ENCODE results near the gene FTMT.
"Not testable (repeated sequence)": the region's sequence is repeated elsewhere in the genome, so short reads cannot be mapped to it uniquely, and the experiment has no call there.

The FTMT gene

GRCh38 chr5:121851643-121852574, at the start of gene FTMT:
Gene FTMT, plus strand, starts transcription at chr5:121851882. Its CDS starts 82 bp downstream, at chr5:121851964.
- ATAC-seq: peak; percentile 66
- no peak within 1 kb of the TSS for H3K27ac Mint-ChIP-seq

GRCh38 chr5:121805251-121805650, 46.4 kb upstream of the FTMT start:
- H3K27me3 Mint-ChIP-seq, ATAC-seq, H3K4me1 Mint-ChIP-seq, H3K27ac Mint-ChIP-seq, DNase-seq, H3K4me3 Mint-ChIP-seq: not testable (repeated sequence)
- peaks cover 4 to 26% of the 10 kb centered on the region in 2 donors for H3K9me3 Mint-ChIP-seq

More at GRCh38 chr5:121851643-121852574, at the start of gene FTMT:
- Mint-ChIP-seq H3K27me3 (no peaks in the 10 kb centered on the region), H3K4me1 (no peaks in the 10 kb centered on the region), H3K9me3 (no peaks in the 10 kb centered on the region), H3K4me3 (no peak within 1 kb of the TSS)
- no peak for DNase-seq

DNA sequence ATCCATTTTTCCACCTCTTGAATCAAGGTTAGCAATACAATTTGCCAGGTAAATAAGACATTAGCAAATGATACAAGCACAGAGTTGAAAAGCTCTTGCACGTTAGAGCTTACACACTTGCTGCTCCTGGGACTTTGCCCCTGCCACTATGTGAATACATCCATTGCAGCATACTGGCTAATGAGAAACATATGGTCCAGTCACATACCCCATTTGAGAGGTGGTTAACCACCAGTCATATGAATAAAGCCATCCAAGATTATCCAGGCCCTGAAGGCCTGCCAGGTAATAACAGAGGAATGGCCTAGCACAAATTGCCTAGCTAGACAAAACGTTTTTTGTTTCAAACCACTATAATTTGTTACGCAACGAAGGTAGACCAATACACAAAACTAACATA, 45.8 kb upstream of the FTMT start:
- H3K27me3 Mint-ChIP-seq: no peaks in the 10 kb centered on the region
- H3K4me1 Mint-ChIP-seq: no peaks in the 10 kb centered on the region
- peaks cover 7 to 31% of the 10 kb centered on the region in 2 donors for H3K9me3 Mint-ChIP-seq
- no peak for DNase-seq
- ATAC-seq: no peak
- no peak overlapping the region for H3K4me3 Mint-ChIP-seq
- no peak overlapping the region for H3K27ac Mint-ChIP-seq

DNA sequence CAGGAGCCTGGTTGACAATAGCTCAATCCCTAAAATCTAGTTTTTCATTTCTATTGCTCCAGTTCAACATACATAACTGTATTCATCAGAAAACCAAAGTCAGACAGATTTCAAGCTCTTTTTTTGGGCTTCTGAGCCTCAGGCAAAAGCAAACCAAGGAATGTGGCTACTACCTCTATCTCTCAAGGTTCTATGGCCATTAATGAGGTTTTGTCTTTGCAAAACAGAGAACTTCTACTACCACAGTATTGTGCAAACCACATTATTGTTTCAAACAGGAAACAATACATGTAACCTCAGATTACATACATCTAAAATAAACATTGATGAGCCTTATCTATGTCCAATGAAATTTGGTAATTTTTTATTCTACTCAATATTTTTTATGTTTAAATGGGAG, 35.5 kb upstream of the FTMT start:
- Mint-ChIP-seq H3K4me1 (no peaks in the 10 kb centered on the region), H3K9me3 (peaks cover 17 to 18% of the 10 kb centered on the region in 2 donors), H3K27me3 (no peaks in the 10 kb centered on the region), H3K4me3 (no peak overlapping the region), H3K27ac (no peak overlapping the region)
- no peak for DNase-seq
- ATAC-seq: no peak

- H3K9me3 Mint-ChIP-seq: peaks cover 0 to 5% of the 10 kb centered on the region in 2 donors
- DNase-seq (no peak), ATAC-seq (no peak)
- no peaks in the 10 kb centered on the region for H3K27me3 Mint-ChIP-seq
- no peaks in the 10 kb centered on the region for H3K4me1 Mint-ChIP-seq
- no peak overlapping the region for H3K27ac Mint-ChIP-seq
- no peak overlapping the region for H3K4me3 Mint-ChIP-seq
Observed at GRCh38 chr5:121819682-121820261, 31.9 kb upstream of the FTMT start.

DNA sequence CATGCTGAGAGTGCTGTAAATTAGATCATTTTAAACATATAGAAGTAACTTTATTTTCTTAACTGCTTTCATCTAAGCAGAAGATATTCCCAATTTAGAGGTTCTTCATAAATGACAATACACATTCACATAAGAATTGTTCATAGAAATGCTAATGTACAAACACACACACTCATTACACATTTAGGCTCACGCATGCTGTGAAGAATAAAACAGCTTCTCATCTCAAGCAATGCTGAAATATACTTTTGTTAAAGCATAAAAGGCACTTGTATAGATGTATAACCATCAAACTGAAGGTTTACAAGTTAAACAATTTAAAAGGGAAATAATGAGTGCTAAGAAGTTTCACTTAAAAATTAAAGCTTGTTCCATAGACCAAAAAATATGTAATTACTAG, 18.1 kb upstream of the FTMT start:
- Mint-ChIP-seq H3K27ac (no peak overlapping the region), H3K4me1 (no peaks in the 10 kb centered on the region), H3K4me3 (no peak overlapping the region), H3K27me3 (no peaks in the 10 kb centered on the region), H3K9me3 (peaks cover 8% of the 10 kb centered on the region in 2 donors)
- DNase-seq (no peak), ATAC-seq (no peak)

- ATAC-seq (no peak), DNase-seq (no peak)
- Mint-ChIP-seq H3K27ac (no peak overlapping the region), H3K27me3 (no peaks in the 10 kb centered on the region), H3K9me3 (peaks cover 7 to 8% of the 10 kb centered on the region in 2 donors), H3K4me1 (no peaks in the 10 kb centered on the region), H3K4me3 (no peak overlapping the region)
Observed at GRCh38 chr5:121834021-121834420, 17.7 kb upstream of the FTMT start.

- no peak overlapping the region for H3K4me3 Mint-ChIP-seq
- H3K27me3 Mint-ChIP-seq: no peaks in the 10 kb centered on the region
- no peak overlapping the region for H3K27ac Mint-ChIP-seq
- ATAC-seq (no peak), DNase-seq (no peak)
- H3K9me3 Mint-ChIP-seq: peaks cover 0 to 9% of the 10 kb centered on the region in 2 donors
- H3K4me1 Mint-ChIP-seq: no peaks in the 10 kb centered on the region
Observed at GRCh38 chr5:121841892-121842291, 9.8 kb upstream of the FTMT start.

- Mint-ChIP-seq H3K27ac (no peak overlapping the region), H3K4me3 (no peak overlapping the region), H3K9me3 (no peaks in the 10 kb centered on the region), H3K4me1 (no peaks in the 10 kb centered on the region), H3K27me3 (no peaks in the 10 kb centered on the region)
- ATAC-seq: no peak
- no peak for DNase-seq
Observed at GRCh38 chr5:121850272-121850671, 1.4 kb upstream of the FTMT start.

DNA sequence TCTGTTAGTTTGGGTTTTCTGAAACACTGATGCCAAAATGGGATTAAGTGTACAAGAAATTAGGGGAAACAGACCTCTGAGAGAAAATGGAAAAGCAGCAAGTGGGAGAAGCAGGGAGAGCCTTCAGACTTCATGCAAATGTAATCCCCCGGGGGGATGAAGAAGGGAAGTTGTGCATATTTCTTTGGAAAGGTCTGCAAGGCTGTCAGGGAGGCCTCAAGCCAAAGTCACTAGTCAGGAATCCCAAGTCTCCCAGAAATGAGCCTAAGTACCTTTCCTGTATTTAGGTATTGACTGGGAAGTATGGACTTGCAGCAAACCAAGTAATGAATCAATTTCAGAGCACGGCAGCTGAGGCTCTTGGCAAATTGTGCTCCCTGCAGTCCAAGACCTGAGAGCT, 2.2 kb downstream of the FTMT start:
- ATAC-seq: no peak
- H3K27ac Mint-ChIP-seq: no peak overlapping the region
- no peaks in the 10 kb centered on the region for H3K27me3 Mint-ChIP-seq
- H3K4me3 Mint-ChIP-seq: no peak overlapping the region
- H3K4me1 Mint-ChIP-seq: no peaks in the 10 kb centered on the region
- no peaks in the 10 kb centered on the region for H3K9me3 Mint-ChIP-seq
- no peak for DNase-seq

DNA sequence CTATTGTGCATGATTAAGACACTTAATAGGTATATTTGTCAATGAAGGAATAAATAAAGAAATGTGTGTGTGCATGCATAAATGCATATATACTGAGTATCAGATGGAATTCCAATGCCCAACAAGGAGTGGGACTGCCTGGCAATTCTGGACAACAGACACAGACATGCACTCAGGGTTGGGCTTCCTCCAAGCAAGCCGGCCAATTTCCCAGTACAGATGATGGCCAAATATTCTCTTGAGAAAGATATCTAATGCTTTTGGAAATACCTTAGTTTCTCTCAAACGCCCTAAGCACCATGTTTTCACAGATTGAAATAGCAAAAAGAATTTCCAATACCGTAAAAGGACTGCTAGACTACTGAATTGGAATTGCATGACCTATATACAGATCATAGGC, 11.1 kb downstream of the FTMT start:
- no peak overlapping the region for H3K27ac Mint-ChIP-seq
- H3K27me3 Mint-ChIP-seq: no peaks in the 10 kb centered on the region
- H3K9me3 Mint-ChIP-seq: no peaks in the 10 kb centered on the region

GRCh38 chr5:121863753-121864285, 12.1 kb downstream of the FTMT start:
- Mint-ChIP-seq H3K27me3 (no peaks in the 10 kb centered on the region), H3K9me3 (no peaks in the 10 kb centered on the region), H3K4me1 (no peaks in the 10 kb centered on the region), H3K27ac (no peak overlapping the region), H3K4me3 (no peak overlapping the region)
- DNase-seq: no peak
- no peak for ATAC-seq

More for the DNA sequence above, 11.1 kb downstream of the FTMT start:
- Mint-ChIP-seq H3K4me1 (no peaks in the 10 kb centered on the region), H3K4me3 (no peak overlapping the region)
- DNase-seq: no peak
- no peak for ATAC-seq

- H3K27me3 Mint-ChIP-seq: no peaks in the 10 kb centered on the region
- H3K9me3 Mint-ChIP-seq: no peaks in the 10 kb centered on the region
- H3K27ac Mint-ChIP-seq: no peak overlapping the region
- ATAC-seq (no peak), DNase-seq (no peak)
- H3K4me1 Mint-ChIP-seq: no peaks in the 10 kb centered on the region
- H3K4me3 Mint-ChIP-seq: no peak overlapping the region
Observed at GRCh38 chr5:121867403-121867802, 15.7 kb downstream of the FTMT start.

DNA sequence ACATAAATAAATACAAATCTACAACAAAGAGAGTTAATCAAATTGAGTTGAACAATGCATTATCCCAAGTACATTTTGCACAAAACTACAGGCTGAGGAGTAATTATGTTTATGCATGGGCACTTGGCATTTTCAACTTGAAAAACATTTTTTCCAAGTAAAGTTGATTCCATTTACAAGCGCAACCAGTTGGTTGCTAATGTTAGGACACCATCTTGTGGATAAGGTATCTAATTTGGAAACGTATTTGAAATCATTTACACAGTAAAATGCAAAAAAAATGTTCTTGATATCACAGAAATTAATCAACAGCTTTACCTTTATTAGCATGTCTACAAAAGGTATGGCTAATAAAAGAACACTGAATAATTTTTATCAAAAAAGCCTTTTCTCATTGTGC, 18.8 kb downstream of the FTMT start:
- DNase-seq (no peak), ATAC-seq (no peak)
- Mint-ChIP-seq H3K4me3 (no peak overlapping the region), H3K4me1 (no peaks in the 10 kb centered on the region), H3K27ac (no peak overlapping the region), H3K9me3 (no peaks in the 10 kb centered on the region), H3K27me3 (no peaks in the 10 kb centered on the region)

DNA sequence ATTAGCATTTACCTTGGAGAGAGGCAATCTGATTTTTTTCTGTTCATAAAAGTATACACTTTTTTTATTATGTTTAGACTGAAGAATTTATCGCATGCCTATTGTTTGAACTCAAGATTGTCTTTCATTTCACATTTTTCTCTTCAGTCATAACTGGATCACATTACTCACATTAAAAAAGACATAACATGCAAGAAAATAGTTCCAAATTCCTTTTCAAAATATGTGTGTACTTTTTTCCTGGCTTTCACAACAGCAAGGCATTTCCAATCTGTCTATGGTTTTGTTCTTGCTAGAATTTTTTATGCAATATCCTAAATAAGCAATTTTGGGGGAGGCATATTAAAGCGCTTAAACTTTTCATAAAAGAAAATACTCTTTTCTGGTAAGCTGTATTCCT, 21.2 kb downstream of the FTMT start:
- Mint-ChIP-seq H3K9me3 (no peaks in the 10 kb centered on the region), H3K4me1 (no peaks in the 10 kb centered on the region), H3K27me3 (no peaks in the 10 kb centered on the region), H3K27ac (no peak overlapping the region), H3K4me3 (no peak overlapping the region)
- ATAC-seq: no peak
- DNase-seq: no peak

- Mint-ChIP-seq H3K9me3 (no peaks in the 10 kb centered on the region), H3K27ac (no peak overlapping the region), H3K4me1 (no peaks in the 10 kb centered on the region), H3K27me3 (no peaks in the 10 kb centered on the region), H3K4me3 (no peak overlapping the region)
- DNase-seq: no peak
- ATAC-seq: no peak
Observed at GRCh38 chr5:121873409-121873808, 21.7 kb downstream of the FTMT start.

Data from stimulated activated naive CD8-positive, alpha-beta T cell treated with anti-CD3 and anti-CD28 coated beads, Interleukin-15, amount 100 ng/mL, for 72 hours (primary cell).